GM12878 (cell line): ENCODE measurements around the gene ZFP62. TPM values are rescaled to one million over a fixed set of nuclear protein-coding genes. Genes with fewer than 3 reads are reported as not detected.
A peak's percentile ranks its signal among the peaks of the same experiment; 100 is the strongest.

ENCODE experiments used
- ATAC-seq: fragments of 200-7000 bp; cut with Tn5 transposase; 3 replicates; pipeline ENCODE4 v1.9.1; 2020; ENCODE audit warnings: mild to moderate bottlenecking, moderate library complexity
- BruUV-seq: library from RNA; stranded (reverse); fragments of 400-500 nt; replicated peaks from 2 replicates; lab custom pipeline; 2021; lab: Mats Ljungman, UMichigan
- CTCF ChIA-PET: fragments of 300-600 bp; sonication (Branson Sonifier 250); formaldehyde crosslinking; extraction: SDS; loops from one replicate; lab custom pipeline; 2021; ENCODE audit warnings: inconsistent platforms; lab: Yijun Ruan, JAX
- POLR2A ChIA-PET: fragments of 350-600 bp; formaldehyde crosslinking; extraction: SDS; loops from one replicate; lab custom pipeline; 2021; ENCODE audit warnings: inconsistent platforms; lab: Charles Lee
- RAD21 ChIA-PET: fragments of 300-600 bp; sonication (Branson Sonifier 250); formaldehyde crosslinking; loops from one replicate; lab custom pipeline; 2023; ENCODE audit warnings: antibody characterized with exemption; ENCODE audit not compliant: unreplicated experiment; lab: Charles Lee
- SMC1A ChIA-PET: fragments of 300-600 bp; sonication (Branson Sonifier 250); formaldehyde crosslinking; loops from one replicate; lab custom pipeline; 2023; ENCODE audit not compliant: unreplicated experiment, uncharacterized antibody; lab: Charles Lee
- DNase-seq: peaks from one replicate; pipeline ENCODE4 v3.0.0-alpha.2; 2011; ENCODE audit warnings: low read depth, low spot score
- FAIRE-seq: peaks from 3 replicates; lab custom pipeline; 2011; peaks lifted over from hg19 to GRCh38; lab: Jason Lieb, UNC
- H2AFZ ChIP-seq: 2 replicates; pipeline ENCODE4 v1.6.0; 2011; ENCODE audit warnings: low read depth, low read length, control low read depth; ENCODE audit not compliant: control insufficient read depth
- H3K27ac ChIP-seq: 2 replicates; pipeline ENCODE4 v1.5.1; 2011; ENCODE audit warnings: control low read depth; ENCODE audit not compliant: control insufficient read depth, insufficient read depth
- H3K27me3 ChIP-seq, 2 experiments: replicated peaks in 1 of 2; 2 replicates each; pipeline versions ENCODE4 v1.6.0 to v1.6.1; 2011; ENCODE audit warnings: low read length in 1 of 2; ENCODE audit not compliant: control insufficient read depth in 2 of 2, insufficient read depth in 2 of 2
- H3K36me3 ChIP-seq, 2 experiments: 2 replicates each; pipeline ENCODE4 v1.5.1; 2011; ENCODE audit warnings: low read length in 1 of 2; ENCODE audit not compliant: control insufficient read depth in 2 of 2, insufficient read depth in 2 of 2
- H3K4me1 ChIP-seq: 2 replicates; pipeline ENCODE4 v1.6.1; 2011; ENCODE audit warnings: mild to moderate bottlenecking, low read length, moderate library complexity, mixed read lengths; ENCODE audit not compliant: control insufficient read depth, insufficient read depth
- H3K4me2 ChIP-seq: 2 replicates; pipeline ENCODE4 v1.6.0; 2011; ENCODE audit warnings: control low read depth; ENCODE audit not compliant: control insufficient read depth, insufficient read depth
- H3K4me3 ChIP-seq: fragments of 200-600 bp; sonication (generic); 2 replicates; pipeline ENCODE4 v1.5.1; 2016
- H3K79me2 ChIP-seq: 2 replicates; pipeline ENCODE4 v1.6.0; 2011; ENCODE audit warnings: low read length; ENCODE audit not compliant: control insufficient read depth, insufficient read depth
- H3K9ac ChIP-seq: 2 replicates; pipeline ENCODE4 v1.8.0; 2011; ENCODE audit warnings: low read length, control low read depth, mixed read lengths; ENCODE audit not compliant: control insufficient read depth, insufficient read depth
- H3K9me3 ChIP-seq: replicated peaks from 3 replicates; pipeline ENCODE4 v1.5.1; 2011; ENCODE audit warnings: mild to moderate bottlenecking, low read length; ENCODE audit not compliant: control insufficient read depth, insufficient read depth
- H4K20me1 ChIP-seq: 2 replicates; pipeline ENCODE4 v1.6.0; 2011; ENCODE audit not compliant: control insufficient read depth, insufficient read depth
- BHLHE40 ChIP-seq, 2 experiments: fragments of 450-650 bp in 1 of 2; IDR thresholded peaks; 2 replicates each; pipeline ENCODE4 v1.6.1; 2011 to 2017; ENCODE audit warnings: low read depth in 2 of 2, borderline replicate concordance in 1 of 2, improper control_type of control experiment in 1 of 2, low read length in 1 of 2, mild to moderate bottlenecking in 1 of 2
- CHD1 ChIP-seq: IDR thresholded peaks from 2 replicates; pipeline ENCODE4 v1.6.1; 2012; ENCODE audit warnings: low read depth, low read length, improper control_type of control experiment
- EED ChIP-seq: sonication (generic); IDR thresholded peaks from 2 replicates; pipeline ENCODE4 v1.6.1; 2016; ENCODE audit warnings: antibody characterized with exemption, low read depth
- EZH2 ChIP-seq: IDR thresholded peaks from 2 replicates; pipeline ENCODE4 v1.6.1; 2012; ENCODE audit warnings: low read depth, mild to moderate bottlenecking, control low read depth, inconsistent platforms, low read length, borderline replicate concordance; ENCODE audit not compliant: control insufficient read depth
- IKZF1 ChIP-seq: fragments of 450-650 bp; conservative IDR thresholded peaks from 2 replicates; pipeline ENCODE4 v1.6.1; 2017; ENCODE audit warnings: antibody characterized with exemption, mild to moderate bottlenecking
- IKZF2 ChIP-seq, 2 experiments: fragments of 450-650 bp; IDR thresholded peaks; 2 replicates each; pipeline ENCODE4 v1.6.1; 2017; ENCODE audit warnings: mild to moderate bottlenecking in 2 of 2, moderate library complexity in 2 of 2
- MTA2 ChIP-seq: fragments of 450-650 bp; IDR thresholded peaks from 2 replicates; pipeline ENCODE4 v1.6.1; 2016; ENCODE audit warnings: low read depth, mild to moderate bottlenecking, moderate library complexity
- NR2F1 ChIP-seq: fragments of 450-650 bp; conservative IDR thresholded peaks from 2 replicates; pipeline ENCODE4 v1.6.1; 2017; ENCODE audit warnings: mild to moderate bottlenecking
- PAX8 ChIP-seq: fragments of 450-650 bp; IDR thresholded peaks from 2 replicates; pipeline ENCODE4 v1.6.1; 2017; ENCODE audit warnings: mild to moderate bottlenecking, moderate library complexity
- PBX3 ChIP-seq: IDR thresholded peaks from 2 replicates; pipeline ENCODE4 v1.6.1; 2011; ENCODE audit warnings: mild to moderate bottlenecking, low read depth, low read length, moderate library complexity; ENCODE audit not compliant: insufficient replicate concordance
- PKNOX1 ChIP-seq: fragments of 450-650 bp; IDR thresholded peaks from 2 replicates; pipeline ENCODE4 v1.6.1; 2016; ENCODE audit warnings: mild to moderate bottlenecking
- PRDM15 ChIP-seq: fragments of 450-650 bp; formaldehyde crosslinking; IDR thresholded peaks from 2 replicates; pipeline ENCODE4 v1.4.0; 2020; ENCODE audit warnings: mild to moderate bottlenecking, moderate library complexity
- SMAD5 ChIP-seq: IDR thresholded peaks from 2 replicates; pipeline ENCODE4 v1.6.1; 2016; ENCODE audit warnings: antibody characterized with exemption, low read depth
- TCF12 ChIP-seq: IDR thresholded peaks from 2 replicates; pipeline ENCODE4 v1.6.1; 2011; ENCODE audit warnings: low read depth, mild to moderate bottlenecking, low read length
- WGBS: methylation state at CpG from one replicate; pipeline ENCODE4 v1.1.6; 2016; ENCODE audit warnings: low lambda C conversion rate; ENCODE audit not compliant: insufficient replicate concordance, insufficient coverage; ENCODE audit errors: missing lambda C conversion rate; 5-methylcytosine and 5-hydroxymethylcytosine counted together
- in situ Hi-C: fragments of 300-500 bp; cut with MboI; formaldehyde crosslinking; loops from 9 replicates; pipeline ENCODE4 v1.14.3; 2018; ENCODE audit warnings: mixed read lengths
- intact Hi-C: fragments of 100-400 bp; cut with micrococcal nuclease; formaldehyde crosslinking; loops from one replicate; pipeline ENCODE4 v1.14.2; 2022; ENCODE audit not compliant: unreplicated experiment
- polyA plus RNA-seq, 11 experiments: library from polyadenylated mRNA; depleted of rRNA in 4 of 11; unstranded in 6 of 11; stranded (reverse) in 5 of 11; fragments of >200 nt; fragmentation: Nextera tagmentation in 4 of 11; fragmentation: Illumina TruSeq in 1 of 11; extraction: Ambion mirVana in 4 of 11; extraction: Trizol in 1 of 11; gene quantifications; 1 replicate in 1 of 11; 2 replicates in 10 of 11; pipeline versions ENCODE4 v1.2.1 to v1.2.3, GENCODE V29; 2011 to 2016; ENCODE audit warnings: inconsistent platforms in 2 of 11, missing spikeins in 2 of 11, low read depth in 1 of 11
- total RNA-seq, 4 experiments: library from RNA; depleted of rRNA in 3 of 4; stranded (reverse); fragments of >200 nt in 3 of 4; fragmentation: Illumina TruSeq in 1 of 4; extraction: Trizol in 1 of 4; gene quantifications; 2 replicates each; pipeline versions ENCODE4 v1.2.1 to v1.2.3, GENCODE V29; 2013 to 2021
- TF ChIP-seq, protein P1 (sequence below): IDR thresholded peaks from 2 replicates; pipeline ENCODE4 v1.6.1; 2011; ENCODE audit warnings: borderline replicate concordance, low read depth, mild to moderate bottlenecking, moderate library complexity, mixed read lengths, low read length; ENCODE audit not compliant: insufficient read depth; ENCODE audit errors: extremely low read length

The ZFP62 gene
- total and polyA plus RNA-seq, 10 of the 15 experiments (the other 5 are each of a cell fraction or from before 2014, with no cell fraction given) = 9.2 to 39.7 (median 21.1) TPM

- SMC1A ChIA-PET = interaction anchor here (0.6 to 3.8 kb wide), 4 partner anchors 8 to 13 kb away, joined by 3 to 22 read pairs (median 8); no protein-coding TSS in a partner anchor
- intact Hi-C loops = no loop called here
- Histone ChIP-seq H3K4me3 (no peak overlapping the region), H3K9me3 (no peaks in the 10 kb centered on the region), H3K4me1 (peaks cover 63% of the 10 kb centered on the region), H4K20me1 (no peaks in the 10 kb centered on the region), H3K9ac (no peak overlapping the region; the same call in 1 of the 2 replicates), H3K27me3 (no peaks in the 10 kb centered on the region), H3K4me2 (no peak overlapping the region), H3K27ac (0 out of 2 replicates have a peak overlapping the region, but pooled peaks have one; percentile 9), H2AFZ (peak overlapping the region; percentile 49), H3K36me3 (no peaks in the 10 kb centered on the region), H3K79me2 (no peaks in the 10 kb centered on the region)
- in situ Hi-C loops = loop anchor here (25.0 kb wide), 1 partner anchor 1006 kb away; the partner anchor contains the start of genes MGAT4B and SQSTM1
- ATAC-seq (peak; percentile 55), FAIRE-seq (no peak), DNase-seq (no peak)
- RAD21 ChIA-PET = interaction anchor here (1.3 to 9.0 kb wide), 3 partner anchors 10 to 15 kb away, joined by 4 to 70 read pairs (median 8); no protein-coding TSS in a partner anchor
- CTCF ChIA-PET = interaction anchor here (0.6 to 2.7 kb wide), 5 partner anchors 10 to 52 kb away, joined by 3 to 7 read pairs (median 6); no protein-coding TSS in a partner anchor
- no TSS peak for BruUV-seq
- POLR2A ChIA-PET = interaction anchor here (1.5 to 3.8 kb wide), 4 partner anchors 9 to 15 kb away, joined by 5 to 41 read pairs (median 8); partner anchors contain the start of gene MGAT1
- whole genome bisulfite sequencing = 52% methylated on average over 13 of the region's 13 CpGs
- TF ChIP-seq NR2F1 (peak; percentile 84), TCF12 (0 out of 2 replicates have a peak, but pooled peaks have one; percentile 17), CHD1 (no peak), PKNOX1 (peak; percentile 44; the same call in 1 of the 2 replicates), PBX3 (peak; percentile 34), SMAD5 (no peak), IKZF1 (peak; percentile 27; the same call in 1 of the 2 replicates), BHLHE40 (IDR thresholded peaks at IDR 0.05; ENCODE audit: borderline replicate concordance in 1 of 2, low read depth in 2 of 2, low read length in 1 of 2) (peak in 1 of 2 experiments; percentile 59; a peak in 2 of 4 replicates), PAX8 (no peak), EZH2 (no peak), MTA2 (peak; percentile 63), IKZF2 (IDR thresholded peaks at IDR 0.05) (peak; percentile 33 to 59; a peak in 2 of 4 replicates), PRDM15 (CRISPR knock-in tag) (no peak), EED (peak; percentile 38; the same call in 1 of the 2 replicates)
- TF ChIP-seq, protein P1, sequence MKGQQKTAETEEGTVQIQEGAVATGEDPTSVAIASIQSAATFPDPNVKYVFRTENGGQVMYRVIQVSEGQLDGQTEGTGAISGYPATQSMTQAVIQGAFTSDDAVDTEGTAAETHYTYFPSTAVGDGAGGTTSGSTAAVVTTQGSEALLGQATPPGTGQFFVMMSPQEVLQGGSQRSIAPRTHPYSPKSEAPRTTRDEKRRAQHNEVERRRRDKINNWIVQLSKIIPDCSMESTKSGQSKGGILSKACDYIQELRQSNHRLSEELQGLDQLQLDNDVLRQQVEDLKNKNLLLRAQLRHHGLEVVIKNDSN = no peak
Observed at GRCh38 chr5:180817893-180818674, 43.0 kb downstream of the ZFP62 start.
